ENCODE data around the gene NFIB.

The NFIB gene

DNA sequence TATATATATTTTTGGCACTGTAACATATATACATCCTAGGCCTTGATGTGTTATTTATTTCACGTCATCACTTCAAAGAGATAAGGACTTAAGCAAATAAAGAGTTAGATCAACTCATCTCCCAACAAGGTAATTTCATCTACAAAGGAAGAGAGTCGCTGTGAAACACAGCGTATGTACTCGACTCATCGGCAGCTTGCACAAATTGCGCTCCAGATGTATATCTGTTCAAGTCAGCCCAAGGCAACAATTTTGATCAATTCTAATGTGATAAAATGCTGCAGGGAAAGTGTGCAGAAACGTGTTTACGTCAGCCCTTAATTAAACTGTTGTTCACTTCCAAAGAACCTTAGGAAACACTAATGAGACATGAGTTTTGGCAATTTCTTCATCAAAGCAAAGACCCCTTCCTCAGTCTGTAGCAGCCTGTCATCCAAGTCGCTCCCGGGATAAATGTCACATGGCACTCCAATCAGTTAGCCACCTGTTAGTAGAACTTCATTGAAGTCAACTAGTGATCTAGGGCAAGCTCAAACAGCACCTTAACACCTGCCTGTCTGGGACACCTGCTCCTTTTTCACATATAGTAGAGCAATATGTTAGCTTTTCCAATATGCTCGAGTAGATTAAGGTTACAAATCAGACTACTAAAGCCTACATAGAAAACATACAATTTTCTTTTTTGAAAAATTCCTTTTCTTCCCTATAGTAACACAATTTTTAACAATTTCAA, 182.4 kb downstream of the NFIB start:
- Histone ChIP-seq H3K79me1 (ENCODE audit: low read length) (no peaks in the 10 kb centered on the region), H3K4me2 (ENCODE audit: low read length) (no peak overlapping the region), H3K79me2 (ENCODE audit: control insufficient read depth, insufficient read depth, low read length) (no peaks in the 10 kb centered on the region), H3K27me3 (ENCODE audit: insufficient read depth, low read length, poor library complexity) (no peaks in the 10 kb centered on the region), H2AK5ac (ENCODE audit: low read length) (no peak overlapping the region), H4K8ac (ENCODE audit: low read depth, low read length) (no peak overlapping the region), H3K56ac (ENCODE audit: low read length) (no peak overlapping the region), H3K18ac (ENCODE audit: low read length) (no peak overlapping the region), H2BK120ac (ENCODE audit: low read depth, low read length) (no peak overlapping the region), H2BK5ac (ENCODE audit: low read length) (no peak overlapping the region), H3K4me3 (ENCODE audit: low read length) (no peak overlapping the region), H3K23ac (ENCODE audit: low read length) (no peak overlapping the region), H2BK15ac (replicated peaks; ENCODE audit: low read depth) (no peak overlapping the region), H3K4me1 (ENCODE audit: control insufficient read depth, low read depth, low read length) (no peaks in the 10 kb centered on the region), H3K27ac (ENCODE audit: low read depth, low read length) (no peak overlapping the region), H4K5ac (ENCODE audit: low read length) (no peak overlapping the region), H3K36me3 (ENCODE audit: control insufficient read depth, insufficient read depth, low read length) (no peaks in the 10 kb centered on the region), H3K4ac (ENCODE audit: low read depth, low read length) (no peak overlapping the region), H3K9ac (ENCODE audit: low read length) (no peak overlapping the region)
- no CpG with 5 or more reads among the region's 11 CpGs for WGBS (ENCODE audit: extremely low coverage, insufficient coverage, low lambda C conversion rate)
- no peak for DNase-seq

DNA sequence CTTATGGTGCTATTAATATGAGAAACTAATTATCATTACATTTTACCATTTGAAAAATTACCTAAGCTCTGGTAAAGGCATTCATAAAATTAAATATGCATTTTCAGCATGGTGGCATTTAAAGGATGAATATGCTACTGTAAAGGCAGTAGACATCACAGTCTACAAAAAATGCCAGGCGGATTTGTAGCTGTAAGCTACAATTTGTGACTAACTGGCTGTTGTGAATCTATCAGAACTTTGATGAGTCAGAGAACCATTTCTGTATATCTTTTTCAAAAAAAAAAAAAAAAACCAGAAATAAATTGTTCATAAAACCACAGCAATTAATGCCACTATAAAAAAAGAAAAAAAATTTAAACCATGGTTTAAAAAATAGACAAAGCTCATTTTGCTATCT, 186.3 kb downstream of the NFIB start:
- Histone ChIP-seq H4K5ac (ENCODE audit: low read length) (no peak overlapping the region), H3K27me3 (ENCODE audit: insufficient read depth, low read length, poor library complexity) (no peaks in the 10 kb centered on the region), H3K79me1 (ENCODE audit: low read length) (no peaks in the 10 kb centered on the region), H2BK5ac (ENCODE audit: low read length) (no peak overlapping the region), H2AK5ac (ENCODE audit: low read length) (no peak overlapping the region), H4K8ac (ENCODE audit: low read depth, low read length) (no peak overlapping the region), H3K36me3 (ENCODE audit: control insufficient read depth, insufficient read depth, low read length) (no peaks in the 10 kb centered on the region), H3K79me2 (ENCODE audit: control insufficient read depth, insufficient read depth, low read length) (no peaks in the 10 kb centered on the region), H3K4me3 (ENCODE audit: low read length) (no peak overlapping the region), H3K18ac (ENCODE audit: low read length) (no peak overlapping the region), H3K56ac (ENCODE audit: low read length) (no peak overlapping the region), H2BK120ac (ENCODE audit: low read depth, low read length) (no peak overlapping the region), H3K23ac (ENCODE audit: low read length) (no peak overlapping the region), H3K9ac (ENCODE audit: low read length) (no peak overlapping the region), H3K4me1 (ENCODE audit: control insufficient read depth, low read depth, low read length) (no peaks in the 10 kb centered on the region), H3K27ac (ENCODE audit: low read depth, low read length) (no peak overlapping the region), H3K4me2 (ENCODE audit: low read length) (no peak overlapping the region), H3K4ac (ENCODE audit: low read depth, low read length) (no peak overlapping the region), H2BK15ac (replicated peaks; ENCODE audit: low read depth) (no peak overlapping the region)
- no peak for DNase-seq
- WGBS (ENCODE audit: extremely low coverage, insufficient coverage, low lambda C conversion rate): no CpG with 5 or more reads among the region's 1 CpG

DNA sequence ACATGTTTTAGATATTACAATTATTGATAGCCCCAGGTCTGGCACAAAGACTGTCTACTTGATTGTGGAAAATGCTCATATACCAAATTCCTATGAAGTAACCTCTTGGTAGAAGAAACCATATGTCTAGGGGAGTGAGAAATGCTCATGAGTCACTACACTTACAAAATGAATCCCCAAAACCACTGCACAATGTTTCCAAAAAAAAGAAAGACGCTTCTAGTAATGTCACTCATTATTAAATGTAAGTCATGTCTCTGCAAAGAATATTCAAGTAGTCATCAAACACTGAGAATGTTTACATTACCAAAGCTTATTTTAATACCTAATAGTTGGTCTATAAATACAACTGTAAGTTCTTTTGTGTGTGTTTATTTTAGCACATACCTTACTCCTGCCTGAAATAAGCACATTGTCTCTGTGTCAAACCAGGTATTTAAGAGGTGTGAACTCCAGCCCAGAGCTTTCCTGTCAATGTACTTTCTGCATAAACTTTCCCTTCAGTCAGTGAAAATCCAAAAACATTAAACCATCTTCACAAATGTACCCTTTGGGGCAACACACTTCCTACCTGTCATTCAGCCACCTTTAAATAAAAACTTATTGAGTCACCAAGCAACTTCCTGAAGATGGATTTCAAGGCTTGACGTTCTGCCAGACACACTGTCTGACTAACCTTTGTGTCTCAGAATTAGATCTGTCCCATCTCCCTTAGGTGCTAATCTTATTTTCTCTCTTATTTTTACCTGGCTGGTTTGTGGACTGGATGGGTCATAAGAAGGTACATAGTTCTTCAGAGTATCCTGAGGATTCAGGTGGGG, 194.0 kb downstream of the NFIB start:
- no peak overlapping the region for H3K9ac ChIP-seq (ENCODE audit: low read length)
- H3K36me3 ChIP-seq (ENCODE audit: control insufficient read depth, insufficient read depth, low read length): no peaks in the 10 kb centered on the region
- no peak overlapping the region for H3K4ac ChIP-seq (ENCODE audit: low read depth, low read length)
- DNase-seq: no peak
- H4K8ac ChIP-seq (ENCODE audit: low read depth, low read length): peak overlapping the region; percentile 13
- no peak overlapping the region for H3K18ac ChIP-seq (ENCODE audit: low read length)
- no peak overlapping the region for H3K23ac ChIP-seq (ENCODE audit: low read length)
- H3K27me3 ChIP-seq (ENCODE audit: insufficient read depth, low read length, poor library complexity): no peaks in the 10 kb centered on the region
- no peak overlapping the region for H3K27ac ChIP-seq (ENCODE audit: low read depth, low read length)
- H2BK5ac ChIP-seq (ENCODE audit: low read length): no peak overlapping the region
- no peak overlapping the region for H2BK120ac ChIP-seq (ENCODE audit: low read depth, low read length)
- peaks cover 2% of the 10 kb centered on the region for H3K4me1 ChIP-seq (ENCODE audit: control insufficient read depth, low read depth, low read length)
- no peak overlapping the region for H4K5ac ChIP-seq (ENCODE audit: low read length)
- no peak overlapping the region for H2BK15ac ChIP-seq (replicated peaks; ENCODE audit: low read depth)
- H3K4me3 ChIP-seq (ENCODE audit: low read length): no peak overlapping the region
- H3K79me1 ChIP-seq (ENCODE audit: low read length): no peaks in the 10 kb centered on the region
- no peaks in the 10 kb centered on the region for H3K79me2 ChIP-seq (ENCODE audit: control insufficient read depth, insufficient read depth, low read length)
- no peak overlapping the region for H3K4me2 ChIP-seq (ENCODE audit: low read length)
- no peak overlapping the region for H2AK5ac ChIP-seq (ENCODE audit: low read length)
- WGBS (ENCODE audit: extremely low coverage, insufficient coverage, low lambda C conversion rate): no CpG with 5 or more reads among the region's 2 CpGs
- no peak overlapping the region for H3K56ac ChIP-seq (ENCODE audit: low read length)

DNA sequence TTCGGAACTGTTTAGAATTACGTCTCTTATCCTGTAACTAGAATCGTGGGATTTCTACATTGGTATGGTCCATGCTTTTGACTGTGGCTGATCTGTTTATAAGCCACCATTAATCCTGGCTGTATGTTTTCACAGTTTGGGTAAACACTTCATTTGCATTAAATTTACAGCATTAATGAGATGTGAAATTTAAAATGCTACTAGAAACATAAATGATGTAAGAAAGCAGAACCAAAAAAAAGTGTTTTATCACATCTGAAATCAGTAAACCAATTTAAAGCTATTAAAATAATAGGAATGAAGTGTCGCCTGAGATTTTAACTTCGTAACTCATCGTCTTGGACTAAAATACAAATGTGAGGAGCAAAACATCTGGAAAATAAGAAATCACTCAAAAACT, 201.7 kb downstream of the NFIB start:
- no peaks in the 10 kb centered on the region for H3K36me3 ChIP-seq (ENCODE audit: control insufficient read depth, insufficient read depth, low read length)
- no peak overlapping the region for H2BK5ac ChIP-seq (ENCODE audit: low read length)
- no peak overlapping the region for H2BK120ac ChIP-seq (ENCODE audit: low read depth, low read length)
- no peak overlapping the region for H3K56ac ChIP-seq (ENCODE audit: low read length)
- no peak overlapping the region for H3K18ac ChIP-seq (ENCODE audit: low read length)
- H3K23ac ChIP-seq (ENCODE audit: low read length): no peak overlapping the region
- no peak for DNase-seq
- H4K5ac ChIP-seq (ENCODE audit: low read length): no peak overlapping the region
- WGBS (ENCODE audit: extremely low coverage, insufficient coverage, low lambda C conversion rate): no CpG with 5 or more reads among the region's 6 CpGs
- H3K4me1 ChIP-seq (ENCODE audit: control insufficient read depth, low read depth, low read length): peaks cover 3% of the 10 kb centered on the region
- H2AK5ac ChIP-seq (ENCODE audit: low read length): no peak overlapping the region
- H3K79me1 ChIP-seq (ENCODE audit: low read length): no peaks in the 10 kb centered on the region
- H4K8ac ChIP-seq (ENCODE audit: low read depth, low read length): no peak overlapping the region
- H3K27ac ChIP-seq (ENCODE audit: low read depth, low read length): no peak overlapping the region
- H3K27me3 ChIP-seq (ENCODE audit: insufficient read depth, low read length, poor library complexity): no peaks in the 10 kb centered on the region
- H3K9ac ChIP-seq (ENCODE audit: low read length): no peak overlapping the region
- no peaks in the 10 kb centered on the region for H3K79me2 ChIP-seq (ENCODE audit: control insufficient read depth, insufficient read depth, low read length)
- no peak overlapping the region for H2BK15ac ChIP-seq (replicated peaks; ENCODE audit: low read depth)
- no peak overlapping the region for H3K4me2 ChIP-seq (ENCODE audit: low read length)
- H3K4ac ChIP-seq (ENCODE audit: low read depth, low read length): no peak overlapping the region
- H3K4me3 ChIP-seq (ENCODE audit: low read length): no peak overlapping the region

DNA sequence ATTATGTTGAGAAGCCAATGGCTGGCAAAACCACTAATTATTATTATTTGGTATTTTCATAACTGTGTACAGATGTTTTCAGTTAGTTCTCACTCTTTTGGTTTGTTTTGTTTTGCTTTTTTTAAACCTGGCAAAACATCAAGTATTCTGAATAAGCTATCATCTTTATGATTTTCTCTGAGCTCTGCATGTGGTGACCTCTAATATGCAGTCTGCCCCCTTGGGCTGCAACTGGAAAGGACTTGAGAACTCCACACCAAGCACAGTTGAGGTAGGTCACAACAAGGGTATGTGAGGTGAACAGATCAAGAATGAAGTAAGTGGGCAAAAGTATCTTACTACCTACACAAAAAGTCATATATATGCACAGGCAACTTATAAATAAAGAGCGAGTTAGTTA, 202.2 kb downstream of the NFIB start:
- H3K56ac ChIP-seq (ENCODE audit: low read length): no peak overlapping the region
- H2BK120ac ChIP-seq (ENCODE audit: low read depth, low read length): no peak overlapping the region
- H3K27ac ChIP-seq (ENCODE audit: low read depth, low read length): no peak overlapping the region
- no peak overlapping the region for H3K18ac ChIP-seq (ENCODE audit: low read length)
- H3K79me2 ChIP-seq (ENCODE audit: control insufficient read depth, insufficient read depth, low read length): no peaks in the 10 kb centered on the region
- no peak overlapping the region for H2AK5ac ChIP-seq (ENCODE audit: low read length)
- no peaks in the 10 kb centered on the region for H3K36me3 ChIP-seq (ENCODE audit: control insufficient read depth, insufficient read depth, low read length)
- no peak overlapping the region for H2BK5ac ChIP-seq (ENCODE audit: low read length)
- no CpG with 5 or more reads among the region's 1 CpG for WGBS (ENCODE audit: extremely low coverage, insufficient coverage, low lambda C conversion rate)
- no peak overlapping the region for H4K8ac ChIP-seq (ENCODE audit: low read depth, low read length)
- peaks cover 3% of the 10 kb centered on the region for H3K4me1 ChIP-seq (ENCODE audit: control insufficient read depth, low read depth, low read length)
- no peak overlapping the region for H3K4me2 ChIP-seq (ENCODE audit: low read length)
- no peak overlapping the region for H3K9ac ChIP-seq (ENCODE audit: low read length)
- no peak overlapping the region for H3K4me3 ChIP-seq (ENCODE audit: low read length)
- no peaks in the 10 kb centered on the region for H3K27me3 ChIP-seq (ENCODE audit: insufficient read depth, low read length, poor library complexity)
- no peak for DNase-seq
- no peak overlapping the region for H3K4ac ChIP-seq (ENCODE audit: low read depth, low read length)
- no peaks in the 10 kb centered on the region for H3K79me1 ChIP-seq (ENCODE audit: low read length)
- H3K23ac ChIP-seq (ENCODE audit: low read length): no peak overlapping the region
- H4K5ac ChIP-seq (ENCODE audit: low read length): no peak overlapping the region
- no peak overlapping the region for H2BK15ac ChIP-seq (replicated peaks; ENCODE audit: low read depth)

Data from mesendoderm (in vitro differentiated cells).